ENCODE data around the gene UBL4B.

Gene UBL4B

GRCh38 chr1:110120960-110121561, 8.8 kb downstream of the UBL4B start:
- in situ Hi-C loops (cut with MboI; ENCODE audit: low sequenced_read_pairs, unreplicated experiment), result no loop called here
- DNase-seq (ENCODE audit: low spot score), result no peak
- TF ChIP-seq CTCF (IDR thresholded peaks at IDR 0.05; ENCODE audit: borderline replicate concordance, control extremely low read depth, extremely low read depth, insufficient read depth, missing control alignments), result no peak

GRCh38 chr1:110123224-110123623, 11.0 kb downstream of the UBL4B start:
- no peak for TF ChIP-seq CTCF (IDR thresholded peaks at IDR 0.05; ENCODE audit: borderline replicate concordance, control extremely low read depth, extremely low read depth, insufficient read depth, missing control alignments)
- no peak for DNase-seq (ENCODE audit: low spot score)
- in situ Hi-C loops (cut with MboI; ENCODE audit: low sequenced_read_pairs, unreplicated experiment), result no loop called here

GRCh38 chr1:110125810-110126209, 13.6 kb downstream of the UBL4B start:
- DNase-seq (ENCODE audit: low spot score), result no peak
- in situ Hi-C loops (cut with MboI; ENCODE audit: low sequenced_read_pairs, unreplicated experiment), result no loop called here
- no peak for TF ChIP-seq CTCF (IDR thresholded peaks at IDR 0.05; ENCODE audit: borderline replicate concordance, control extremely low read depth, extremely low read depth, insufficient read depth, missing control alignments)

GRCh38 chr1:110130113-110130591, 17.9 kb downstream of the UBL4B start:
- in situ Hi-C loops (cut with MboI; ENCODE audit: low sequenced_read_pairs, unreplicated experiment), result no loop called here
- TF ChIP-seq CTCF (IDR thresholded peaks at IDR 0.05; ENCODE audit: borderline replicate concordance, control extremely low read depth, extremely low read depth, insufficient read depth, missing control alignments), result no peak
- no peak for DNase-seq (ENCODE audit: low spot score)

GRCh38 chr1:110130989-110131388, 18.7 kb downstream of the UBL4B start:
- in situ Hi-C loops (cut with MboI; ENCODE audit: low sequenced_read_pairs, unreplicated experiment), result no loop called here
- DNase-seq (ENCODE audit: low spot score), result no peak
- no peak for TF ChIP-seq CTCF (IDR thresholded peaks at IDR 0.05; ENCODE audit: borderline replicate concordance, control extremely low read depth, extremely low read depth, insufficient read depth, missing control alignments)

GRCh38 chr1:110132682-110133081, 20.4 kb downstream of the UBL4B start:
- in situ Hi-C loops (cut with MboI; ENCODE audit: low sequenced_read_pairs, unreplicated experiment), result no loop called here
- no peak for DNase-seq (ENCODE audit: low spot score)
- TF ChIP-seq CTCF (IDR thresholded peaks at IDR 0.05; ENCODE audit: borderline replicate concordance, control extremely low read depth, extremely low read depth, insufficient read depth, missing control alignments), result no peak

Measured in GM13976 (cell line).